Heart left ventricle (tissue), 13 donors: ENCODE data around the gene CKS1B.
A peak's percentile ranks its signal among the peaks of the same experiment; 100 is the strongest.

Experiments
- CTCF ChIP-seq, 12 donors: fragments of 200-600 bp; sonication (generic) in 4 of 12; IDR thresholded peaks; one replicate each; pipeline versions ENCODE4 v1.5.0 to v1.8.0; 2018 to 2022; ENCODE audit warnings: antibody characterized with exemption in 12 of 12, mild to moderate bottlenecking in 5 of 12
- POLR2A ChIP-seq, 2 donors: fragments of 450-650 bp; IDR thresholded peaks; one replicate each; pipeline ENCODE4 v1.6.1; 2017; ENCODE audit warnings: antibody characterized with exemption in 2 of 2, mild to moderate bottlenecking in 2 of 2, moderate library complexity in 2 of 2
- donor health status: ischemic (EF 13 %, LVEDD 7.1; RV severe dilation, severe dysfunction).
- donor health status: DM: no; HTN: yes; CAD: no.
- donor health status: DM: no; HTN: no; CAD: no.
- donor health status: ischemic (EF 25% LVEDD 6.9; RV normal size, moderate dysfunction).
- donor health status: ischemic (EF 25% LVEDD 5.7; RV mildly dilated, moderate dysfunction).
- donor health status: ischemic (EF 35%, LVEDD 5.7; RV mildly dilated, moderate dysfunction).
- donor health status: nonischemic (EF 11% LVEDD 7.7; RV severe dilation, severe dysfunction).
- donor health status: DM: yes; HTN: yes; CAD: no.
- donor health status: PGD.
- donor health status: ischemic (EF 29% LVEDD 5.4; RV normal size, mild dysfunction).
- donor health status: nonischemic (EF 23%, LVEDD 6.1; RV moderate dilation, normal function).

- TF ChIP-seq CTCF (IDR thresholded peaks at IDR 0.05) (no peak), POLR2A (IDR thresholded peaks at IDR 0.05) (peak in 1 of 2 donors; percentile 51)
These were observed at the start of gene CKS1B for GRCh38 chr1:154974102-154974807.
